HG03354 (cell line): ENCODE results near the gene TUT1.
"Not testable (repeated sequence)": the region's sequence is repeated elsewhere in the genome, so short reads cannot be mapped to it uniquely, and the experiment has no call there.

Source experiments
- ATAC-seq: cut with Tn5 transposase; IDR thresholded peaks from one replicate; pipeline ENCODE4 v1.9.1; 2021; ENCODE audit warnings: mild to moderate bottlenecking; ENCODE audit not compliant: unreplicated experiment, poor library complexity, severe bottlenecking

Gene TUT1

DNA sequence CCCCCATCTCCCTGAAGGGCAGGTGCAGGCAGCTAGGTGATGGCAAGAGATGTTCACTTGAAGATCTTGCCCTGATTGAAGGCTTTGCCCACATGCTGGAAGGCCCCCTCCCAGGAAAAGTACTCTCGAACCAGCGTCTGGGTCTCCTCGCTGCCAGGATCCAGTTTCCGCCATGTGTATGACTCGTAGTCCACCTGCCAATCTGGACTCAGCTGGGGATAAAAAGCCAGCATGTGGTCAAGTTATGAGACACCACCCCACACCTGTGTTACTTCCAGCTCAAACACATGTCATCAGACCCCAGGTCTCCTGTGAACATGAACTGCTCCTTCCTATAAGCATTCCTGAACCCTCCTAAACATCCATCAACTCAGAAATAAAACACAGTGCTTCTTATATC is 31.7 kb downstream of the TUT1 start:
- ATAC-seq: not testable (repeated sequence)

- ATAC-seq: no peak
These were observed 32.1 kb downstream of the TUT1 start for GRCh38 chr11:62559204-62559603.

GRCh38 chr11:62558669-62559068 is 32.7 kb downstream of the TUT1 start:
- ATAC-seq: no peak

- peak; percentile 20 for ATAC-seq
These were observed 34.3 kb downstream of the TUT1 start for GRCh38 chr11:62556875-62557631.

- ATAC-seq: peak; percentile 39
These were observed 35.0 kb downstream of the TUT1 start for GRCh38 chr11:62556108-62556874.

DNA sequence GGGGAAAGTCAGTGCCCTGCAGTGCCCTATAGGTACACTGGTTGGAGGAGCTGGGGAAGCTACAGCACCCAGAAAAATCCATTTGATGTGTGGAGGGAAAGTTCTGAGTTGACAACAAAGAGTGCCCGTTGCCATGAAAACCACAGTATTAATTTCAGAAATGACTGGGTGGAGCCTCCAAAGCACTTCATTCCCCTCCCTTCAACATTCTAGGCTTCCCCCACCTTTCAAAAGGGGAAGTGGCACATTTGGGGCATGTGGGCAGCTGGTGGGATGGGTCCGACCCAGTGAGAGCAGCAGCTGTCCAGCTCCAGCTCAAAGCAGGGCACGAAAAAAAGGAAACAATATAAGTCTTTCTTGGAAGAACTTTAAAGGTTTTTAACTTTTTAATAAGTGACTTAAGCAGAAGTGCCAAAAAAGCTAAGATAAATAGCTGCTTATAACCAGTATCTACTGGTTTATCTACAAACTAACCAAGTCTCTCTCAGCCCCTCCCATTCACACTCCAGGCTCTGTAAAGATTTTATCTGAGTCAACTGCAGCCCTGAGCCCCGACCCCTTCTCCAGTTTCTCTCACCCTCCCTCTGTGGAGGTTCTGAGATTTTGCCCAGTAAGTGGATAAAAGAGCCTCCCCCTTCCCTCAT is 35.7 kb downstream of the TUT1 start:
- peak; percentile 53 for ATAC-seq

- no peak for ATAC-seq
These were observed 36.7 kb downstream of the TUT1 start for GRCh38 chr11:62554387-62555167.

- ATAC-seq: no peak
These were observed 37.4 kb downstream of the TUT1 start for GRCh38 chr11:62553839-62554361.

GRCh38 chr11:62553080-62553838 is 38.1 kb downstream of the TUT1 start:
- no peak for ATAC-seq

DNA sequence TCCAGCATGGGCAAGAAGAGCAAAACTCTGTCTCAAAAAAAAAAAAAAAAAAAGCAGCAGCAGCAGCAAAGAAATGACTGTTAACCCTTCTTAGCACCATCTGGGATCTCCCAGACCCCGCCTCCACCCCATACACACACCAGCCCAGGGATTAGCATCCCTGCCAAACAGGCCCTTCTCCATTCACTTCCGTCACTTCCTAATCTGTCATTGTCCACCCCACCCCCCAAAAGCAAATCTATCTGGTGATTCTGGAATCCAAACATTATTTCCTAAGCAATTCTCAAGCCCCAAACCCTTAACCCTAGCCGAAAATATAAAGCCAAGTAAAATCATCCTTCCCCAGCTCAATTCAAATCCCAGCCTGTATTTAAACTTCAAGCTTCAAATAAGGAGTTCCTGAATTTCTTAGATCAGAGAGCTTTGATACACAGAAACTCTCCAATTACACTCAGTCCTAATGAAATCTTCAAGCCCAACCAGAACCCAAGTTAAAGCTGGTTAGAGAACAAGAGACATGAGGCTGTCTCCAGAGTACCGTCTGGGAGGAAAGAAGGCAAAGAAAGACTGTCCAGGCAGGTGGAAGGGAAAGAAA is 38.7 kb downstream of the TUT1 start:
- ATAC-seq: no peak

DNA sequence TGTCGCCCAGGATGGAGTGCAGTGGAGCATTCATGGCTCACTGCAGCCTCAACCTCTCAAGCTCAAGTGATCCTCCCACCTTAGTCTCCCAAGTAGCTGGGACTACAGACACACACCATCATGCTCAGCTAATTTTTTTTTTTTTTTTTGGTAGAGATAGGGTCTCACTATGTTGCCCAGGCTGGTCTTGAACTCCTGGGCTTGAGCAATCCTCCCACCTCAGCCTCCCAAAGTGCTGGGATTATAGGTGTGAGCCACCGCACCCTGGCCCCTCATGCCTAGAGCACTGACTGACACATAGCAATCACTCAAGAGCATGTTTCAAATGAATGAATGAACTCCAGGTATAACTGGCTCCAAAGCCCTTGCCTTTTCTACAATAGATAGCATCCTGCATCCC is 40.8 kb downstream of the TUT1 start:
- not testable (repeated sequence) for ATAC-seq

- ATAC-seq: no peak
These were observed 42.6 kb downstream of the TUT1 start for GRCh38 chr11:62548545-62549335.

DNA sequence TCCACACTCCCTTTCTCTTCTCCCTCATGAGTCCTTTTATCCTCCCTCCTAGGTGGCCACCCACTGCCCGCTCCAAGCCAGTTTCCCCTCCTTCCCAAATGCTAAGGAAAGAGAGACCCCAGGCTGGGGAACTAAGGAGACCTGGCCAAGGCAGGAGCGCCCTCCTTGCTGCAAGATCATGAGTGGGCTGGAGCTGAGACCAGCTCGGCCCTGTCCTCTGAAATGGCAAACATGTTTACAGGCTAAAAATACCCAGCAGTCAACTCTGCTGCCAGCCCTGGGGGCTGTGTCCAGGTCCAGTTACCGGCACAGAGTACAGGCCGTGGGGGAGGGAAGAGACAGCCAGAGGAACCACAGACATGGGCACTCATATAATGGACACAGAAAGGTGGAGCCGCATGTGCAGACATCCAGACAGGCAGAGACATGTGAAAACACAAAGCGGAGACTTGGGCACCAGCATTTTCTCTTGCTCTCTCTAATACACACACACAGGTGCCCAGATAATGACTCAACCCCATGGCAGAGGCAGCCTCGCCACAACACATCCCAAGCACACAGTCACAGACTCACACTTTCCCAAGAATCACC is 43.5 kb downstream of the TUT1 start:
- no peak for ATAC-seq

GRCh38 chr11:62546929-62547625 is 44.2 kb downstream of the TUT1 start:
- ATAC-seq: no peak

- ATAC-seq: peak; percentile 37
These were observed 44.9 kb downstream of the TUT1 start, which contains the start of gene AHNAK for GRCh38 chr11:62546244-62546928. TSS of gene AHNAK (minus strand) at chr11:62546806. CDS start at chr11:62536098, 10,708 bp downstream.
